IPS-15b (cell line): ENCODE measurements around the gene PRDX2.
A peak's percentile ranks its signal among the peaks of the same experiment; 100 is the strongest.
"Not testable (repeated sequence)": the region's sequence is repeated elsewhere in the genome, so short reads cannot be mapped to it uniquely, and the experiment has no call there.

Source experiments
- H3K27me3 ChIP-seq: one replicate; pipeline ENCODE4 v1.6.1; 2013; ENCODE audit warnings: low read length; ENCODE audit not compliant: control insufficient read depth, insufficient read depth
- H3K36me3 ChIP-seq: one replicate; pipeline ENCODE4 v1.6.1; 2013; ENCODE audit warnings: low read length; ENCODE audit not compliant: control insufficient read depth, insufficient read depth
- H3K4me1 ChIP-seq: one replicate; pipeline ENCODE4 v1.6.1; 2013; ENCODE audit warnings: mild to moderate bottlenecking, low read length; ENCODE audit not compliant: control insufficient read depth, insufficient read depth
- H3K4me3 ChIP-seq: one replicate; pipeline ENCODE4 v1.5.1; 2013; ENCODE audit warnings: low read depth, low read length
- H3K9ac ChIP-seq: one replicate; pipeline ENCODE4 v1.6.1; 2013; ENCODE audit warnings: low read depth, mild to moderate bottlenecking, low read length
- H3K9me3 ChIP-seq: one replicate; pipeline ENCODE4 v1.6.1; 2013; ENCODE audit warnings: mild to moderate bottlenecking, low read length; ENCODE audit not compliant: control insufficient read depth, insufficient read depth

PRDX2 gene

GRCh38 chr19:12817188-12817587 is 15.6 kb upstream of the PRDX2 start:
- H3K36me3 ChIP-seq, H3K9ac ChIP-seq, H3K9me3 ChIP-seq: not testable (repeated sequence)

DNA sequence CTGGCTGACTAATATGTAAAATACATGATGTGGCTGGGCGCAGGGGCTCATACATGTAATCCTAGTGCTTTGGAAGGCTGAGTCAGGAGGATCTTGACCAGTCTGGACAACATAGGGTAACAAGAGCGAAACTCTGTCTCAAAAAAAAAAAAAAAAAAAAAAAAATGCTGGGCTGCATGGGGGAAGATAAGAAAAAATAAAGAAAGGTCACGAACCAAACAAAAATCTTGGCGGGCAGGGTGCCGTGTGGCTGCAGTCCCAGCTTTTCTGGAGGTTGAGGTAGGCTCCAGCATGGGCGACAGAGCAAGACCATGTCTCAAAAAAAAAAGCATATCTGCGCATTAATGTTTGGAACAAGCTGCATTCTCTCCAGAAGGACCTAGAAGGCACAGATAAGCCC is 13.5 kb upstream of the PRDX2 start:
- no peaks in the 10 kb centered on the region for H3K9me3 ChIP-seq
- H3K9ac ChIP-seq = no peak overlapping the region
- peaks cover 7% of the 10 kb centered on the region for H3K36me3 ChIP-seq
- no peak overlapping the region for H3K4me3 ChIP-seq
- H3K27me3 ChIP-seq = no peaks in the 10 kb centered on the region
- H3K4me1 ChIP-seq = no peaks in the 10 kb centered on the region

More at GRCh38 chr19:12817188-12817587, 15.6 kb upstream of the PRDX2 start:
- H3K27me3 ChIP-seq, H3K4me3 ChIP-seq, H3K4me1 ChIP-seq: not testable (repeated sequence)

- Histone ChIP-seq H3K27me3 (peaks cover 8% of the 10 kb centered on the region), H3K4me1 (peaks cover 3% of the 10 kb centered on the region), H3K9ac (peak within 1 kb of the TSS; percentile 88), H3K36me3 (no peaks in the 10 kb centered on the region), H3K9me3 (no peaks in the 10 kb centered on the region), H3K4me3 (peak within 1 kb of the TSS; percentile 98)
Measured at GRCh38 chr19:12806242-12807081, 4.9 kb upstream of the PRDX2 start, which contains the start of gene RNASEH2A. RNASEH2A (plus strand) TSS chr19:12806584; CDS start chr19:12806674, 90 bp downstream.

DNA sequence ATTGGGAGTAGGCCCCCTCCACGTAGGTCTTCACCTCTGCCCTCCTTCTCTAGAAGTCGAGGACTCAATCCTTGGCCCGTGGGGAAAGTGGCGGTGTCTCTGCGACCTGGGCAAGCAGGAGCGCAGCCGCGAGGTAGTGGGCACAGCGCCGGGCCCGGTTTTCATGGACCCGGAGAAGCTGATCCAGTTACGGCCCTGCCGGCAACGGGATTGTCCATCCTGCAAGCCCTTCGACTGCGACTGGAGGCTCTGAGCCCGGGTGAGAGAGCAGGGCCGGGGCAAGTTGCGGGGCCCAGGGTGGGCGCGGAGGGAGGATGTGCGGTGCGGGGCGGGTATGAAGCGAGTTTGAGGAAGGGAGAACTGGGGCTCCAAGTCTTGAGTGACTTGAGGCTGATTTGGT is 2.5 kb upstream of the PRDX2 start:
- Histone ChIP-seq H3K36me3 (peaks cover 17% of the 10 kb centered on the region), H3K9ac (no peak overlapping the region), H3K4me3 (no peak overlapping the region), H3K9me3 (no peaks in the 10 kb centered on the region), H3K27me3 (peaks cover 8% of the 10 kb centered on the region), H3K4me1 (peaks cover 8% of the 10 kb centered on the region)

DNA sequence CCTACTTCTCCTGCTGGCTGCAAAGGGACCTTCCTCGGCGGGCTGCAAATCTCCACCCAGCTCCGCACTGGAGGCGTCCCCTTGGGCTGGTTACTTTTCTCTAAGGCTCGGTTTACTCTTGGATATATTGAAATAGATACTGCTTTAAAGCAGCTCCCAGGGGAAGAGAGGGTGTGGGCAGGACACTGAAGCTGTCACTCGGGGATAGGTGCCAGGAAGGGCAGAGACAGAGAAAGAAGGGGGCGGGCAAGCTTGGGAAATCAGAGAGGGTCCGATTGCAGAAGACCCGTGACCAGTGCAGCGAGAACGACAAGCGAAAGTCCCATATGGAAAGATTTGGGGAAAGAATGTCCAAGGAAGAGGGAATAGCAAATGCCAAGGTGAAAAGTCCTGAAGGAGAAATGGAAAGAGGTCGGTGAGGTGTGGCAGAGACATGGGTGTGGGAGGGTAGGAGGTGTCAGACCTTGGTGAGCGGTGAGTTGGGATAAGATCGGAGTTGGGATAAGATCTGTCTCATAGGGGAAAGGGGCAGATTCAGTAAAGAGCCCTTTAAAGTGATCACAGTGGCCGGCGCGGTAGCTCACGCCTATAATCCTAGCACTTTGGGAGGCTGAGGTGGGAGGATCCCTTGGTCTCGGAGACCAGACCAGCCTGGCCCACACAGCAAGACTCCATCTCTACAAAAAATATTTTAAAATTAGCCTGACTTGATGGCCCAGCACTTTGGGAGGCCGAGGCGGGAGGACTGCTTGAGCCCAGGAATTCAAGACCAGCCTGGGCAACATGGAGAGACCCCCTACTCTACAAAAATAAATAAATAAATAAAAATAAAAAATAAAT is 887 bp upstream of the PRDX2 start:
- H3K27me3 ChIP-seq = peaks cover 8% of the 10 kb centered on the region
- no peaks in the 10 kb centered on the region for H3K9me3 ChIP-seq
- peak overlapping the region; percentile 96 for H3K4me3 ChIP-seq
- H3K9ac ChIP-seq = no peak overlapping the region
- peaks cover 17% of the 10 kb centered on the region for H3K36me3 ChIP-seq
- H3K4me1 ChIP-seq = peaks cover 8% of the 10 kb centered on the region

GRCh38 chr19:12800923-12801465 is 606 bp downstream of the PRDX2 start:
- Histone ChIP-seq H3K27me3 (peaks cover 8% of the 10 kb centered on the region), H3K4me1 (peaks cover 12% of the 10 kb centered on the region), H3K9ac (peak overlapping the region; percentile 87), H3K36me3 (peaks cover 17% of the 10 kb centered on the region), H3K4me3 (peak overlapping the region; percentile 96), H3K9me3 (no peaks in the 10 kb centered on the region)

DNA sequence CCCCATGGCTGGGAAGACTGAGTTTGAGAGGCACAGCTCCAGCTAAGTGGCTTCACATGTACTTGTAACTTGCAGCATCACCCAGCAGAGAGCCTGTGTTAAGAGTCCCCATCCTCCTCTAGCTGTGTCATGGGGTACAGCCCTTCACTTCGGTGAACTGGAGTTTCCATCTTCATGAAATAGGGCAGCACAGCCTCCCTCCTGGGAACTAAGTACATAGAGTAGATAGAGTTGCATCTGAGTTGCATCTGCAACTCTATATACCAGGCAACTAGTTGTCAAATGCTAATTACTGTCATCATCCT is 1.2 kb downstream of the PRDX2 start:
- Histone ChIP-seq H3K4me3 (peak overlapping the region; percentile 96), H3K9ac (no peak overlapping the region), H3K9me3 (no peaks in the 10 kb centered on the region), H3K36me3 (peaks cover 17% of the 10 kb centered on the region), H3K4me1 (peaks cover 15% of the 10 kb centered on the region), H3K27me3 (peaks cover 8% of the 10 kb centered on the region)

- no peak overlapping the region for H3K9ac ChIP-seq
- H3K4me1 ChIP-seq = peaks cover 15% of the 10 kb centered on the region
- peak overlapping the region; percentile 96 for H3K4me3 ChIP-seq
- H3K36me3 ChIP-seq = peaks cover 17% of the 10 kb centered on the region
- H3K27me3 ChIP-seq = peaks cover 8% of the 10 kb centered on the region
- H3K9me3 ChIP-seq = no peaks in the 10 kb centered on the region
Measured at GRCh38 chr19:12799742-12800465, 1.7 kb downstream of the PRDX2 start.

DNA sequence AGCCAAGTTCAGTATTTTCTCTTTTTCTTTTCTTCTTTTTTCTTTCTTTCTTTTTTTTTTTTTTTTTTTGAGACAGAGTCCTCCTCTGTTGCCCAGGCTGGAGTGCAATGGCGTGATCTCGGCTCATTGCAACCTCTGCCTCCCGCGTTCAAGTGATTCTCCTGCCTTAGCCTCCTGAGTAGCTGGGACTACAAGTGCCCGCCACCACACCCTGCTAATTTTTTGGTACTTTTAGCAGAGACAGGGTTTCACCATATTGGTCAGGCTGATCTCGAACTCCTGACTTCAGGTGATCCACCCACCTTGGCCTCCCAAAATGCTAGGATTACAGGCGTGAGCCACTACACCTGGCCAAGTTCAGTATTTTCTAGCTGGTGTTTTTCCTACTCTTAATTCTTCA is 4.0 kb downstream of the PRDX2 start:
- Histone ChIP-seq H3K36me3 (peaks cover 17% of the 10 kb centered on the region), H3K4me1 (peaks cover 18% of the 10 kb centered on the region)
- H3K27me3 ChIP-seq, H3K4me3 ChIP-seq, H3K9ac ChIP-seq, H3K9me3 ChIP-seq: not testable (repeated sequence)

- Histone ChIP-seq H3K4me3 (no peak overlapping the region), H3K9ac (no peak overlapping the region), H3K9me3 (no peaks in the 10 kb centered on the region), H3K4me1 (peaks cover 15% of the 10 kb centered on the region), H3K27me3 (peaks cover under 1% of the 10 kb centered on the region), H3K36me3 (peaks cover 17% of the 10 kb centered on the region)
Measured at GRCh38 chr19:12797141-12797587, 4.4 kb downstream of the PRDX2 start.
